K562 (cell line): ENCODE results near the gene FAM89B. TPM values are rescaled to one million over a fixed set of nuclear protein-coding genes. Genes with fewer than 3 reads are reported as not detected.

Experiments used
- E2F8 ChIP-seq: fragments of 450-650 bp; IDR thresholded peaks from 2 replicates; pipeline ENCODE4 v1.7.1; 2018; ENCODE audit warnings: mild to moderate bottlenecking, low read depth; ENCODE audit not compliant: partially characterized antibody
- KAT8 ChIP-seq: fragments of 450-650 bp; IDR thresholded peaks from 2 replicates; pipeline ENCODE4 v1.6.1; 2016; ENCODE audit warnings: low read depth, mild to moderate bottlenecking
- MLX ChIP-seq, 2 experiments: fragments of 450-650 bp in 1 of 2; sonication (generic) in 1 of 2; formaldehyde crosslinking; conservative IDR thresholded peaks; 2 replicates each; pipeline versions ENCODE4 v1.4.0 to v1.8.1; 2020 to 2022; ENCODE audit warnings: mild to moderate bottlenecking in 1 of 2, missing genetic modification reagents in 1 of 2
- NFYB ChIP-seq: IDR thresholded peaks from 2 replicates; pipeline ENCODE4 v1.6.1; 2011; ENCODE audit warnings: mild to moderate bottlenecking, moderate library complexity; ENCODE audit not compliant: insufficient read length; ENCODE audit errors: extremely low read depth
- PTBP1 ChIP-seq: fragments of 200-400 bp; formaldehyde crosslinking; IDR thresholded peaks from 2 replicates; pipeline ENCODE4 v1.6.1; 2017; ENCODE audit warnings: low read depth, low read length
- SAFB2 ChIP-seq: fragments of 200-400 bp; formaldehyde crosslinking; IDR thresholded peaks from 2 replicates; pipeline ENCODE4 v1.6.1; 2018; ENCODE audit warnings: borderline replicate concordance, low read length, low read depth, moderate library complexity; ENCODE audit not compliant: severe bottlenecking
- ZBTB7A ChIP-seq: IDR thresholded peaks from 2 replicates; pipeline ENCODE4 v1.6.1; 2011; ENCODE audit warnings: low read depth, mild to moderate bottlenecking, low read length, moderate library complexity, borderline replicate concordance; ENCODE audit not compliant: control insufficient read depth
- ZMIZ1 ChIP-seq, 2 experiments: fragments of 150-350 bp in 1 of 2; IDR thresholded peaks; 2 replicates each; pipeline ENCODE4 v1.6.1; 2012 to 2016; ENCODE audit warnings: low read depth in 2 of 2, low read length in 2 of 2, mild to moderate bottlenecking in 1 of 2, moderate library complexity in 1 of 2
- ZNF121 ChIP-seq: sonication (generic); formaldehyde crosslinking; conservative IDR thresholded peaks from 2 replicates; pipeline ENCODE4 v1.8.0; 2022; ENCODE audit warnings: missing genetic modification reagents
- ZNF407 ChIP-seq: fragments of 450-650 bp; IDR thresholded peaks from 2 replicates; pipeline ENCODE4 v1.6.1; 2016; ENCODE audit warnings: low read depth
- polyA plus RNA-seq, 8 experiments: library from polyadenylated mRNA; depleted of rRNA in 4 of 8; stranded (reverse) in 5 of 8; unstranded in 3 of 8; fragments of >200 nt; fragmentation: Nextera tagmentation in 2 of 8; fragmentation: Illumina TruSeq in 1 of 8; extraction: Ambion mirVana in 2 of 8; extraction: Trizol in 1 of 8; gene quantifications; 2 replicates each; pipeline versions ENCODE4 v1.2.1 to v1.2.3, GENCODE V29; 2011 to 2014; ENCODE audit warnings: inconsistent platforms in 1 of 8, missing spikeins in 1 of 8
- total RNA-seq, 7 experiments: library from RNA; depleted of rRNA in 6 of 7; stranded (reverse); fragments of >200 nt in 6 of 7; fragmentation: Illumina TruSeq in 2 of 7; extraction: Trizol in 2 of 7; gene quantifications; 2 replicates each; pipeline versions ENCODE4 v1.2.1 to v1.2.3, GENCODE V29; 2011 to 2021; ENCODE audit warnings: low replicate concordance in 1 of 7

The FAM89B gene
- total and polyA plus RNA-seq, 9 of the 15 experiments (the other 6 are each of a cell fraction or from before 2014, with no cell fraction given), result 0.32 to 27.6 (median 11.9) TPM

GRCh38 chr11:65524741-65525545 lies 47.4 kb upstream of the FAM89B start, which contains the start of gene SCYL1 (continued):
- TF ChIP-seq MLX (CRISPR knock-in tag; conservative IDR thresholded peaks at IDR 0.05) (no peak), ZNF407 (no peak), ZBTB7A (no peak), PTBP1 (no peak), E2F8 (no peak), KAT8 (no peak), NFYB (no peak), ZMIZ1 (IDR thresholded peaks at IDR 0.05; ENCODE audit: low read depth in 2 of 2, low read length in 2 of 2) (no peak), SAFB2 (no peak), ZNF121 (CRISPR knock-in tag) (no peak)
